Fibroblast of skin of abdomen (primary cell): ENCODE measurements around the gene DLGAP5. TPM values are rescaled to one million over a fixed set of nuclear protein-coding genes. Genes with fewer than 3 reads are reported as not detected.

Source experiments
- DNase-seq: peaks from one replicate; pipeline ENCODE4 v3.0.0-alpha.2; 2013
- polyA plus RNA-seq, 2 experiments: library from polyadenylated mRNA; unstranded; fragments of 120-200 nt; gene quantifications; one replicate each; pipeline ENCODE4 v1.2.1, GENCODE V29; 2013; ENCODE audit not compliant: insufficient read length in 2 of 2

The DLGAP5 gene, protein sequence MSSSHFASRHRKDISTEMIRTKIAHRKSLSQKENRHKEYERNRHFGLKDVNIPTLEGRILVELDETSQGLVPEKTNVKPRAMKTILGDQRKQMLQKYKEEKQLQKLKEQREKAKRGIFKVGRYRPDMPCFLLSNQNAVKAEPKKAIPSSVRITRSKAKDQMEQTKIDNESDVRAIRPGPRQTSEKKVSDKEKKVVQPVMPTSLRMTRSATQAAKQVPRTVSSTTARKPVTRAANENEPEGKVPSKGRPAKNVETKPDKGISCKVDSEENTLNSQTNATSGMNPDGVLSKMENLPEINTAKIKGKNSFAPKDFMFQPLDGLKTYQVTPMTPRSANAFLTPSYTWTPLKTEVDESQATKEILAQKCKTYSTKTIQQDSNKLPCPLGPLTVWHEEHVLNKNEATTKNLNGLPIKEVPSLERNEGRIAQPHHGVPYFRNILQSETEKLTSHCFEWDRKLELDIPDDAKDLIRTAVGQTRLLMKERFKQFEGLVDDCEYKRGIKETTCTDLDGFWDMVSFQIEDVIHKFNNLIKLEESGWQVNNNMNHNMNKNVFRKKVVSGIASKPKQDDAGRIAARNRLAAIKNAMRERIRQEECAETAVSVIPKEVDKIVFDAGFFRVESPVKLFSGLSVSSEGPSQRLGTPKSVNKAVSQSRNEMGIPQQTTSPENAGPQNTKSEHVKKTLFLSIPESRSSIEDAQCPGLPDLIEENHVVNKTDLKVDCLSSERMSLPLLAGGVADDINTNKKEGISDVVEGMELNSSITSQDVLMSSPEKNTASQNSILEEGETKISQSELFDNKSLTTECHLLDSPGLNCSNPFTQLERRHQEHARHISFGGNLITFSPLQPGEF
- 29.6 TPM for polyA plus RNA-seq (2013, experiment 1 of 2; ENCODE audit: insufficient read length)
- polyA plus RNA-seq (2013, experiment 2 of 2; ENCODE audit: insufficient read length), result 27.9 TPM

DNA sequence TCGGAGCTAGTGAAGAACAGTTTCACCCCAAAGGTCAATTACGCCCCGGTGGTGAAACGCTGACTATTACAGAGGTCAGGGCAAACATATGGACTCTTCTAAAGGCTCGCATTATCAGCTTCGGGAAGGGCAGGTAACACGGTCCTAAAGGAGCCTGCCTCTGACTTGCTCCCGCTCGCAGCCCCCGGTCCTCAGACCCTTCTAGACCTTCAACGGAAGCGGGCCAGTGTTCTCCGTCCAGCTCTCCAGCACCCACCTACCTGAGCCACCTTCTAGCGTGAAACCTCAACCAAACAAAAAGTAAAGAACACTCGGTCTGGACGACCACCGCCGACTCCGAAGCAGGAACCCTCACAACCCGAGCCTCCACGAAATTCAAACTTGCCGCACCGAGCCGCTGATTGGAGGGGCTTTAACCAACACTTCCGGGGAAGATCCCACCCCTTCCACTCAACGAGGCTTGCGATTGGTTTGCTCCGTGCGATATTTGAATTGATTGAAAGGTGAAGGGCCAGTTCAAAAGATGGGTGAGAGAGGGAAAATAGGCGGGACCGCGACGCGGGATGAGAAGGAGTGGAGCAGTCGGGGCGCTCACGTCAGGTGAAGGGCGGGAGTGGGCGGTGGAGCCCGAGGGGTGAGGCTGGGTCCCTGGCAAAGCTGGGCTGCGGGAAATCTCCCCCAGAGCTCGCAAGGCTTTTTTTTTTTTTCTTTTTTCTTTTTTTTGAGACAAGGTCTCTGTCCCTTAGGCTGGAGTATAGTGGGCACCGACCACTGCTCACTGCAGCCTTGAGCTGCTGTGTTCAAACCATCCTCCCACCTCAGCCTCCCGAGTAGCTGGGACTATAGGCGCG is at the start of gene DLGAP5:
Gene DLGAP5 (minus strand): TSS at position 383 of the 851 bp plus-strand sequence. CDS start 2,406 bp downstream, outside the sequence.
- peak; percentile 96 for DNase-seq

DNA sequence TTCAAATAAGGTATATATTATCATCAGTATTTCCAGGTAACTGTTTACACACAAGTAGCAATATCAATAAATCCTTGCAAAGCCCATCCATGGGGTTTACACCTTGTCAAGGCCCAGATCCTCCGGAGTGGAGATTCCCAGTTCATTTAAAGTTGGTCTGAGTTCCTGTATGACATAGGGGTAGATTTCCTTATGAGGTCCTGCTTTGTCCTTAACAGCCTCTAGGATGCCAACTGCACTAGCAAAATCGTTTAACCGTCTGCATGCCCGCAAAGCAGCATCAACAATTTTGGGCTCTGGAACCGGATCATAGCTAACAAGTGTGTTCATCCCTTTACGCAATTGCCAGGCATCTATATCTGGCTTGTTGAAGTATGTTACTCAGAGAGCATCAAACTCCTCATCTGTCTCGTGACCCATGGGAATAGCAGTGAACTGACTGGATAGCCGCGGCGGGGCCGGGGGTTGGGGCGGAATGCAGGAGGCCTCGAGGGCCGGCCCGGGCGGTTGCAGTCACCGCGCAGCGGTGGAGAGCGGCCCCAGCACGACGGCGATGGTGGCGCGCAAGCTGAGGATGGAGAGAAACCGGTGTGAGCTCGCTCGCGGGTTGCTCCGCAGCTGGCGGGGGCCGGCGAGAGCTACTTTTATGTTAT is 49.3 kb upstream of the DLGAP5 start:
- peak; percentile 77 for DNase-seq

DNA sequence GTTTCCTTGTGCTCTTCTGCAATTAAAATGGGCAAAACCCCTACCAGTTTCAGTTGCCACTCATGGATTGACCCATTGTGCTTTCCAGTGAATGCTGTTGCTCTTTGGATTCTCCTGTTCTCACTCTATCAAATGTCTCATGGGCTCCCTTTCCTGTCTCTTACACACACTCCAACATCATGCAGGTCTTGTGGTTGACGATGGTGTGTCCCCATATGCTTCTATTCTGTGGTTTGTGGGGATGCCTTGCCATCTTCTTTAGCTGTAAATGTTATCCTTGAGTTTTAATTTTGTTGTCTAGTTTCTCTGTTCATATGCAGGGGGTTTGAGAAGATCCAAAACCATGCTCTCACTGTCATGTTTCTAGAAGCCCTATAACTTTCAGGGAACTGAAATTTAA is 47.9 kb upstream of the DLGAP5 start:
- DNase-seq, result no peak

DNA sequence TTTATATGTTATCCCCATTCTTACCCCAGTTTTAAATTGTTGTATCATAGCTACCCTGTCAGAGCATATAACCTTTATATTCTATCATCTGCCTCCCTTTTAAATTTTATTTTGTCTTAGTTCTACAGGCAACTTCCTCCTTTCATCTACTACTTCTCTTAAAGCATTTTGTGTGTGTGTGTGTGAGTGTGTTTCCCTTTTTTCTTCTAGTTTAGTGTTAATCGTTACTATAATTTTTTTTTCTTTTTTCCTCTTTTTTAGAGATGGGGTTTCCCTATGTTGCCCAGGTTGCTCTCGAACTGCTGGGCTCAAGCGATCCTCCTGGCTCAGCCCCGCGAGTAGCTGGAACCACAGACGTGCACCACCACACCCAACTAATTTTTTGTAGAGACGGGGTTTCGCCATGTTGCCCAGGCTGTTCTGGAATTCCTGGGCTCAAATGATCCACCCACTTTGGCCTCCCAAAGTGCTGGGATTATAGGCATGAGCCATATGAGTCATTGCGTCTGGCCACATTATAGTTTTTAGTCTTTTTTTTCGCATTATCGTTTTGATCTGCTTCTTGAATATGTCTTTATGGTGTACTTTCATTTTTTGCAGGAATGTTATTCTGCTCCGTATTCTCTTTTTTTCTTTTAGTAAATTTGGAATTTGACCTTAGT is 46.8 kb upstream of the DLGAP5 start:
- peak; percentile 11 for DNase-seq

DNA sequence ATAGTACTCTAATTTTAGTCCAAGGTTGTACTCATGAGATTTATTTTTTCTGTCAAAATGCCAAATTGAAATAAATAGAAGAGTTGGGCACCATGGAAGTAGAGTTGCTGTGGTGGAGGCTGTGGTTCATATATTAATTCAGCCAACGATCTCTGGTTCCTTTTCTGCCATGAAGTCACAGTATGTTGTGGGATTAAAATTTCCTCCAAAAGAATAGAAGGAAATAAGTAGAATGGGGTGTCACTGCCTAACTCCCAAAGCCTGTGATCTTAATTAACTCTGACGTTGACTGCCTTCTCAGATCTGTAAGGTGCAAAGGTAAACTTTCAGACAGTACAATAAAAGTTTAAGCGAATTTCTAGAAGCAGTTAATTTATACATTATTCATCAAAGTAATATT is 42.2 kb upstream of the DLGAP5 start:
- no peak for DNase-seq

DNA sequence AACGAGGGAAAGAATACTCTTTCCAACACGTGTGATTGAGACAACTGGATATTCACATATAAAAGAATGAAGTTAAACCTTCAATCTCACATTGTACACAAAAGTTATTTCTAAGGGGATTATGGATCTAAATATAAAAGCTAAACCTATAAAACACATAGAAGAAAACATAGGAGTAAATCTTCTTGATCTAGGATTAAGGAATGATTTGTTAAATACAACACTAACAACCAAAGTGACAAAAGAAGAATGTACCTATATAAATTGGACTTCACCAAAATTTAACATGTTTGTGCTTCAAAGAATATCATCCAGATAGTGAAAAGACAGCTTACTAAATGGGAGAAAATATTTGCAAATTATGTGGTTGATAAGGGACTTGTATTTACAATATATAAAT is 36.9 kb upstream of the DLGAP5 start:
- no peak for DNase-seq

DNA sequence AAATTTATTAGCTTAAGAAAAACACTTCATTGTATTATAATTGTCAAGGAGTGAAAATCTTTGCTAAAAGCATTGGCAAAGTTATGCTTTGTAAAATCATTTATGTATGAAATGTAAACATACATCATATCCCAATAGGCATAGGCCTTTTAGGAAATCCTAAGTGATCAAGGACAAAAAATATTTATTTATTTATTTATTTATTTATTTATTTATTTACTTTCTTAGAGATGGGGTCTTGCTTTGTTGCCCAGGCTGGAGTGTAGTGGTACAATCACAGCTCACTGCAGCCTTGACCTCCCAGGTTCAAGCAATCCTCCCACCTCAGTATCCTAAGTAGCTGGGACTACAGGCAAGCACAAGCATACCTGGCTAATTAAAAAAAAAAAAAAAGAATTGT is 32.0 kb upstream of the DLGAP5 start:
- no peak for DNase-seq

DNA sequence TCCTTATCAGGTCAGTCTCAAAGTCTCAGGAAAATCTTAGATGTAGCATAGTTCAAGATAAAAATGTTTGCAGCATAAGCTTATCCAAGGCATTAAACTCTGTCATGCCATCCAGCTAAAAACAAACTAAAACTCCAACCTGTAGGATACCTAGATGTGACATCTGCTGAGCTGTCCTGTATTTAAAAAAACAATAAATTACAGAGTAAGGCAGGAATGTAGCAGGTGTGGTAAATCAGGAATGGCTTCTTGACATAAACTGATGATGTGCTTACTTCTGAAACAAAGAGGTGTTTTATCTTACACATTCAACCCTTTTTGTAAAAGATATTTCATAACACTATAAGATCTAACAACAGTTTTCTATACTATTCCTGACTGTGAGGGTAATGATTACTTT is 30.6 kb upstream of the DLGAP5 start:
- DNase-seq, result no peak

DNA sequence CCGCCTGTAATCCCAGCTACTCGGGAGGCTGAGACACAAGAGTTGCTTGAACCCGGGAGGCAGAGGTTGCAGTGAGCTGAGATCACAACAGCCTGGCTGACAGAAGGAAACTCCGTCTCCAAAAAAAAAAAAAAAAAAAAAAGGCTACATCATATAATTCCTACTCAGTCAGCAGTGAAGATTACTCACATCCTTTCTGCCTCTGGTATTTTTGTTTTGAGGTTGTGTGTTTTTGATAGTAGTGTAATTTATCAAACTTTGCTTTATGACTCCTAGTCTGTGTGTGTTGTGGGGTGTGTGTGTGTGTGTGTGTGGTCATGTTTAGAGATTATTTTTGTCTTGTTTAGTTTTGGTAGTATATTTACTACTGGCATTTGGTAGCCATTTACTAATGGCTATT is 29.8 kb upstream of the DLGAP5 start:
- DNase-seq, result peak; percentile 61

DNA sequence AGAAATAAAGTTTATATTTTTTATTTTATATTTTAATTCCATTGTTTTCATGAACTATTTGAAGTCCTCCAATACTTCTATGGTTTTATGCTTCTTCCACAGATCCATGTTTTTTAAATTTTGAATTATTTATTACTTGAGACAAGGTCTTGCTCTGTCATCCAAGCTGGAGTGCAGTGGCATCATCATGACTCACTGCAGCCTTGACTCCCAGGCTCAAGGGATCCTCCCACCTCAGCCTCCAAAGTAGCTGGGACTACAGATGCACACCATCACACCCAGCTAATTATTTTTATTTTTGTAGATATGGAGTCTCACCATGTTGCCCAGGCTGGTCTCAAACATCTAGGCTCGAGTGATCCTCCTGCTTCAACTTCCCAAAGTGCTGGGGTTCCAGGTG is 28.8 kb upstream of the DLGAP5 start:
- no peak for DNase-seq

DNA sequence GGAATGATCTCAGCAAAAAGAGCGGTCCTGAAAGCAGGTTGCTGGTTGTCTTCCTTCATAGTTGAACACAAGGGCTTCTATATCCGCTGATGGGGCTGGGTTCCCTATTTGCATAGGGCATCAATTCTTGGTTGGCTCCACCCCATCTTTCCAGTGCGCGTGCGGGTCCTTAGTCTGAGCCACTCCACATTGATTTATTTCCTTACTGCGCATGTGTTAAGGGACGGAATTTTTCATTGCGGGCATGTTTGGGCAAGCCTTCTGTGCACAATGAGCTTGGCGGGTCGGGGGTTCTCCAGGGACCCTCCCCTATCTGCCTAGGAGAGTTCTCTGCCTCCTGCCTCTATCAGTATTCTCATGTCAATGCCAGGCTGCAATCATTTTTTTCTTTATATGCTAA is 21.2 kb upstream of the DLGAP5 start:
- DNase-seq, result no peak

DNA sequence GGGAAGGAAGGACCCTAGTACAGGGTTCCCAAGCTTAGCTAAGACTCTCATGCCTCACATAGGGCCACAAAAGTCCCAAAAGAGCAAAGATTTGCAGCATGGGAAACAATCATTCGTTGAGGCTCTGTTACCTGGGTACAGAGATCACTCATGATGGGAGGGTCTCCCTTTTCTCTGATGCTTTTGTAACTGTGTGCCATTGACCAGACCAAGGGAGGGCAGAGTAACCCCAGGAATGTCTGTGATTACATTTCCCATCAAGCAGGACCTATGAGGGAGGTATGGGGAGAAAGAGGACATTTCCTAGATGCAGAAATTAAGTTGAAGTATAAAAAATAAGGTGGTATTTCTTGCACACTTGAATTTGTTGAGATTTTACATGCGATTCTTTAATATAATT is 16.4 kb upstream of the DLGAP5 start:
- DNase-seq, result no peak

DNA sequence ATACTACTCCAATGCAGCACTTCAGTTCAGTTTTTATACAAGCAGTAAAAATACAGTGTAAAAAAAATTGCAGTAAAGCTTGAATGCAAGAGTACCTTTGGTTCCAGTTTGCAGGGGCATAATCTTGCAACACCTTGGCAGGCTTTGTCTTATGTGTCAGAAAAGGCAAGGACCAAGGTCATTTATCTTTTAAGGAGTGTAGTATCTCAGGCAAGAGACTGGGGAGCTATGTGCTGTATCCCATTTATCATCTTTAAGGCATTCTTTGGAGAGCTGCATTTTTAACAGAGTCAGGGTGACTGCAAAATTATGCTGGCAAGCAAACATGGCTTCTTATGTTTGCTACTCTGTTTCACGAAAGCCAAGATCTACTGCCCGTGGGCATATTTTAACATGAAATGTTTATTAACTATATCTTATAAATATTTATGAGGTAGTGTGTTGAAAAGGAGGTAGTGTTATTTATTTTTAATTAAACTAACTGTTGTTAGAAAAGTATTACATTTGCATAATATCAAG is 14.8 kb upstream of the DLGAP5 start:
- DNase-seq, result no peak

DNA sequence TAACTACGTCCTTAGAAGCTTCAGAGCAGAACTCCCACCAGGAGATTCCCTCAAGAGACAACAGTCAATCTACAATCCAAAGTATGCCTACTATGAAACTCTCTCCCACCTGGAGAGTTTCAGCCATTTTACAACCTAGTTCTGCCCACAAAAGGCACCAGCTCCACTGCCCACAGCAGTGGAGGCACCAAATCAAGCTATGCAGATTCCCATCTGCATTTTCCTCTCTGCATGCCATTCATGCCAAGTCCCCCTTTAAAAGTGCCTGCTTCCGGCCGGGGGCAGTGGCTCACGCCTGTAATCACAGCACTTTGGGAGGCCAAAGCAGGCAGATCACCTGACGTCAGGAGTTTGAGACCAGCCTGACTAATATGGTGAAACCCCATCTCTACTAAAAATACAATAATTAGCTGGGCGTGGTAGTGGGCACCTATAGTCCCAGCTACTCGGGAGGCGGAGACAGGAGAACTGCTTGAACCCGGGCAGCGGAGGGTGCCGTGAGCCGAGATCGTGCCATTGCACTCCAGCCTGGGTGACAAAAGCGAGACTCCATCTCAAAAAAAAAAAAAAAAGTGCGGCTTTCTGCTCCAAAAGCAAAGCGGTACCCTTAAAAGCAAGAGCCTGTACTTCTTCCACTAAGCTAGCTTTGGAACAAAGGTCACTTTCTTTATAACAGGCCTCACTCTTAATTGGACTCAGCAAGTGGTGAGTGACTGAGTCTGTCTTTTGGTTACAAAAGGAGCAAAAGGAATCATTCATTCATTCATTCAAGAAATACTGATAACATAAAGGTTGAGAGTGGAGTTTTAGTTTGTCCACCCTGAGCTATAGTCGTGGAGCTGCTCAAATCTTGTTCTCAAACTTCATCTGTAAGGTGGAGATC is 10.1 kb upstream of the DLGAP5 start:
- no peak for DNase-seq

DNA sequence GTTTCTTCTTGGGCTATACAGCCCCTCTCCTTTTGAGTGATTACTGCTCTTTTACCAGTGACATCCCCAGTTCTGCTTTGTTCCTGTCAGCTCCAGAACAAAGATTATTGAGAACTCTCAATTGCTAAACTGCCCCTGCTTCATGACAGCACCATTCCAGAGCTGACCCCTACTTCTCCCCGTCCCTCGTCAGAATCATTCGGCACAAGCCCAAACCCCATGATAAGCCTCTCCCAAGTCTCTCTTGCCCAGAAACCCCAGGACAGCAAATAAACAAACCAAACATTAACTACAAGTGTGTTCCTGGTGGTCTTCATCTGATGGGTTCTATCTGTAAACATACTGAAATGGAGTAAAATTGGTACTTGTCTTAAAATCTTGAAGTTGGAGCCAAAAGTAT is 9.3 kb upstream of the DLGAP5 start:
- DNase-seq, result no peak

DNA sequence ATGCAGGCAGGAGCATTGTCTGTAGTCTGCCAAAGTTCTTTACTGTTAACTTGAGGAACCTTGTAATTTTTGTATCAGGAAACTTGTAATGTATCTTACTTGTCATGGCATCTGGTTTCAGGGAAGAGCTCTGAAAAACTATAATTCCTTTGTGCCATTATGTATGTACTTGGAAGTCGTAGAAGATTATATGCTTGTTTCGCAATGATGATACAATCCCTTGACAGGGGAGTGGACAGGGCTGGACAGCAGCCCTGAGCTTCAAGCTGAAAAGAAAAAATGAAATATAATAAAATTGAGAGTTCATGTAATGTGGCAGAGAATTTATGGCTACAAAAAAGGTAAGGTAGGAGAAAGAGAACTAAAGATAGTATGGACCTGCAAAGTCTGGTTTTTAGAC is 7.4 kb upstream of the DLGAP5 start:
- DNase-seq, result no peak

DNA sequence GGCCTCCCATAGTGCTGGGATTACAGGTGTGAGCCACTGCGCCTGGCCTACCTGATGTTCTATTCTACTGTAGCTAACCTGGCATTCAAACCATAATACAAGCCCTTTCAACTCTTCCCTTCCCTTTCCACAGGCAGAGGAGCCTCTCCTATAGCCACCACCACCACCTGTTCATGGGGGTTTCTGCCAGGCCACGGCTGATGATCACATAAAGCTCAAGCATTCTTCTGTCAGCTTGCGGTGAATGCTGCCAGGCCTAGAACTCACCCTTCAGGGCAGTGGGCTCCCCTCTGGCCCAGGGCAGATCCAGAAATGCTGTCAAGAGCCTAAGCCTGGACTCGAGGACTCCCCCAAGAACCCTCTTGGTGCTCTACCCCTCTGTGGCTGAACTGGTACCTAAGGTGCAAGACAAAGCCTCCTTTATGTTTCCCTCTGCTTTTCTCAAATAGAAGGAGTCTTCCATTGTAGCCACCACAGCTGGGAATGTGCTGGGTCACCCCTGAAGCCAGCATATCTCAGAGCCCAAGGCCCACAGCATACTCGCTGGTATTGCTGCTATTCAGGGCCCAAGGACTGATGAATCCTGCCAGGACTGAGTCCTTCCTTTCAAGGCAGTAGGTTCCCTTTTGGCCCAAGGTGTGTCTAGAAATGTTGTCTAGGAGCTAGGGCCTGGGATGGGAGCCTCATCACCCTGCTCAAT is 3.4 kb upstream of the DLGAP5 start:
- DNase-seq, result no peak

DNA sequence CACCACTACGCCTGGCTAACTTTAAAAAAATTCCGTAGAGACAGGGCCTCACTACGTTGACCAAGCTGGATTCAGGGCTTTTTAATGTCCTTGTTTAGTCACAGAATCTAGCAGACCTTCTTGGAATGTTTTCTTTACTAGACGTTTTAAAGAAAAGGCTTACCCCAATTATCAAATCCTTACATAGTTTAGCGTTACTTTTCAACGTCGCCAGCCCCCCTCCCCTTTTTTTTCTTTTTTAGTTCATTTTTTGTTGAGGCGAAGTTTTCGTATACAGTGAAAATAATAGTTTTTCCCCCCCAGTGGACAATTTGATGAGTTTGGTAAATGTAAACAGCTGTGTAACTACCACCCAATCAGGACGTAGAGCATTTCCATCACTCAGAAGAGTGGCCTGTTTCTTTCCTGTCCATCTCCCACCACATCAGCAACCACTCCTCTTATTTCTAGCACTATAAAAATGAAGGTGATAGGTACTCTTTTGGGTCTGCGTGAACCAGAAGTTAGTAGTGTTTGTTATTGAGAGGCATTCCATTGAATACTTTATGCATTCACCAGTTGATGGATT is 753 bp upstream of the DLGAP5 start:
- DNase-seq, result no peak

DNA sequence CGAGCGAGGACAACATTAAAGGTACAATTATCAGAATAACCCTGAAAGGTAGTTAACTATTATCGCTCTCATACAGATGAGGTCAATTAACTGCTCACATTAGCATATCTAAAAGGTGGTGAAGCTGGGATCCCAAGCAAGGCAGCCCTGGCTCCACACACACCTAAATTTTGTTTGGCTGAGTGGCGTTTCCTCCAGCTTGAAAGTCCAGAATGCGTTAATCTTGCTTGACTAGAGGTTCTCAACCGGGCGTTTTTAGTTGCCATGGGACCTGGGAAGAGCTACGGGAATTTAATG is 531 bp downstream of the DLGAP5 start:
- no peak for DNase-seq
